Mesendoderm (in vitro differentiated cells): ENCODE measurements around the gene TMEM154.

Experiments used
- DNase-seq: peaks from one replicate; pipeline ENCODE4 v3.0.0; 2013
- H2AK5ac ChIP-seq: 2 replicates; pipeline ENCODE4 v1.6.1; 2013; ENCODE audit warnings: low read length, inconsistent platforms
- H2BK120ac ChIP-seq: 2 replicates; pipeline ENCODE4 v1.6.1; 2013; ENCODE audit warnings: low read depth, mild to moderate bottlenecking, low read length, moderate library complexity, mixed read lengths
- H2BK15ac ChIP-seq: replicated peaks from 2 replicates; pipeline ENCODE4 v1.6.1; 2013; ENCODE audit warnings: low read depth, mild to moderate bottlenecking, moderate library complexity
- H2BK5ac ChIP-seq: 2 replicates; pipeline ENCODE4 v1.6.1; 2013; ENCODE audit warnings: low read length, inconsistent platforms
- H3K18ac ChIP-seq: 2 replicates; pipeline ENCODE4 v1.6.1; 2013; ENCODE audit warnings: mild to moderate bottlenecking, low read length, mixed read lengths
- H3K23ac ChIP-seq: one replicate; pipeline ENCODE4 v1.6.1; 2013; ENCODE audit warnings: low read length
- H3K27ac ChIP-seq: 2 replicates; pipeline ENCODE4 v1.5.1; 2013; ENCODE audit warnings: low read depth, mild to moderate bottlenecking, inconsistent platforms, low read length, moderate library complexity
- H3K27me3 ChIP-seq: 2 replicates; pipeline ENCODE4 v1.6.1; 2013; ENCODE audit warnings: low read length, control low read depth, mild to moderate bottlenecking, inconsistent platforms; ENCODE audit not compliant: insufficient read depth, poor library complexity
- H3K36me3 ChIP-seq: 2 replicates; pipeline ENCODE4 v1.6.1; 2013; ENCODE audit warnings: low read length, inconsistent platforms; ENCODE audit not compliant: control insufficient read depth, insufficient read depth
- H3K4ac ChIP-seq: one replicate; pipeline ENCODE4 v1.6.1; 2013; ENCODE audit warnings: low read depth, mild to moderate bottlenecking, low read length, moderate library complexity
- H3K4me1 ChIP-seq: 2 replicates; pipeline ENCODE4 v1.6.1; 2013; ENCODE audit warnings: low read depth, low read length, inconsistent platforms; ENCODE audit not compliant: control insufficient read depth
- H3K4me2 ChIP-seq: 2 replicates; pipeline ENCODE4 v1.6.1; 2013; ENCODE audit warnings: low read length
- H3K4me3 ChIP-seq: 2 replicates; pipeline ENCODE4 v1.5.1; 2013; ENCODE audit warnings: mild to moderate bottlenecking, low read length
- H3K56ac ChIP-seq: one replicate; pipeline ENCODE4 v1.6.1; 2013; ENCODE audit warnings: low read length
- H3K79me1 ChIP-seq: 2 replicates; pipeline ENCODE4 v1.6.1; 2013; ENCODE audit warnings: low read length, inconsistent platforms
- H3K79me2 ChIP-seq: 2 replicates; pipeline ENCODE4 v1.6.1; 2013; ENCODE audit warnings: mild to moderate bottlenecking, low read length; ENCODE audit not compliant: control insufficient read depth, insufficient read depth
- H3K9ac ChIP-seq: 2 replicates; pipeline ENCODE4 v1.6.1; 2013; ENCODE audit warnings: low read length, inconsistent platforms
- H4K5ac ChIP-seq: one replicate; pipeline ENCODE4 v1.6.1; 2013; ENCODE audit warnings: low read length
- H4K8ac ChIP-seq: one replicate; pipeline ENCODE4 v1.6.1; 2013; ENCODE audit warnings: low read depth, mild to moderate bottlenecking, control low read depth, low read length, moderate library complexity
- WGBS: extraction: QIAGEN DNeasy Blood & Tissue Kit; methylation state at CpG from one replicate; pipeline ENCODE4 v1.1.7; 2013; ENCODE audit warnings: low lambda C conversion rate, missing lambda C conversion rate; ENCODE audit not compliant: insufficient coverage; ENCODE audit errors: extremely low coverage; 5-methylcytosine and 5-hydroxymethylcytosine counted together

Gene TMEM154

DNA sequence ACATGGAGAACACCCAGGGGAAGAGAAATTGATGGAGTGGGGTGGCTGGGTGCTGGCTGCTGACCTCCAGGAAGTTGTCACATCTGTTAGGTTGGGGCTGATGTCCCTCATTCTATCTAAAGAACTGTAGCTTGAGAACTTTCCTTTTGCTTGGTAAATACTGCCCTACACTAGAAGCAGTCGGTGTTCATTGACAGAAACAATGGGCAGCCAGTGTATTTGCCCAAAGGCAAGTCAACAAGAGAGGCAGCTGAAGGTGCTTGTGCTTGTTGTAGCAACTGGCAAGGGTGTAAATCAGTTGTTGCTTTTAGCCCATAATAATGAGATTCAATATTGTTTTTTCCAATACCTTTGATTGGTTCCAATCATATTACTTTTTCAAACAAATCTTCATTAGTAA is 956 bp downstream of the TMEM154 start:
- Histone ChIP-seq H3K56ac (peak overlapping the region; percentile 45), H3K79me2 (peaks cover 3% of the 10 kb centered on the region), H3K27ac (peak overlapping the region; percentile 0), H3K79me1 (peaks cover 4% of the 10 kb centered on the region), H3K18ac (peak overlapping the region; percentile 33), H3K27me3 (no peaks in the 10 kb centered on the region), H3K36me3 (no peaks in the 10 kb centered on the region), H2BK120ac (no peak overlapping the region), H3K4ac (no peak overlapping the region), H2AK5ac (no peak overlapping the region), H2BK5ac (no peak overlapping the region), H2BK15ac (no peak overlapping the region), H4K8ac (no peak overlapping the region), H3K9ac (peak overlapping the region; percentile 47), H3K4me2 (peak overlapping the region; percentile 5), H3K4me3 (no peak overlapping the region), H3K4me1 (peaks cover 25% of the 10 kb centered on the region), H4K5ac (no peak overlapping the region), H3K23ac (no peak overlapping the region)
- WGBS = no CpG with 5 or more reads among the region's 1 CpG
- DNase-seq = peak; percentile 85

GRCh38 chr4:152677117-152677516 is 2.7 kb downstream of the TMEM154 start:
- no peaks in the 10 kb centered on the region for H3K36me3 ChIP-seq
- H4K8ac ChIP-seq = no peak overlapping the region
- H3K27me3 ChIP-seq = no peaks in the 10 kb centered on the region
- no peak overlapping the region for H3K4me2 ChIP-seq
- H3K4ac ChIP-seq = peak overlapping the region; percentile 62
- H2AK5ac ChIP-seq = peak overlapping the region; percentile 35
- no peak overlapping the region for H3K4me3 ChIP-seq
- no peak overlapping the region for H4K5ac ChIP-seq
- H3K56ac ChIP-seq = peak overlapping the region; percentile 56
- no peak overlapping the region for H3K27ac ChIP-seq
- no peak overlapping the region for H3K23ac ChIP-seq
- peak overlapping the region; percentile 51 for H2BK120ac ChIP-seq
- H3K4me1 ChIP-seq = peaks cover 21% of the 10 kb centered on the region
- no peak overlapping the region for H3K9ac ChIP-seq
- no peak overlapping the region for H3K18ac ChIP-seq
- peaks cover 3% of the 10 kb centered on the region for H3K79me2 ChIP-seq
- H3K79me1 ChIP-seq = peaks cover 4% of the 10 kb centered on the region
- no CpG with 5 or more reads among the region's 2 CpGs for WGBS
- no peak overlapping the region for H2BK5ac ChIP-seq
- H2BK15ac ChIP-seq = no peak overlapping the region
- no peak for DNase-seq

DNA sequence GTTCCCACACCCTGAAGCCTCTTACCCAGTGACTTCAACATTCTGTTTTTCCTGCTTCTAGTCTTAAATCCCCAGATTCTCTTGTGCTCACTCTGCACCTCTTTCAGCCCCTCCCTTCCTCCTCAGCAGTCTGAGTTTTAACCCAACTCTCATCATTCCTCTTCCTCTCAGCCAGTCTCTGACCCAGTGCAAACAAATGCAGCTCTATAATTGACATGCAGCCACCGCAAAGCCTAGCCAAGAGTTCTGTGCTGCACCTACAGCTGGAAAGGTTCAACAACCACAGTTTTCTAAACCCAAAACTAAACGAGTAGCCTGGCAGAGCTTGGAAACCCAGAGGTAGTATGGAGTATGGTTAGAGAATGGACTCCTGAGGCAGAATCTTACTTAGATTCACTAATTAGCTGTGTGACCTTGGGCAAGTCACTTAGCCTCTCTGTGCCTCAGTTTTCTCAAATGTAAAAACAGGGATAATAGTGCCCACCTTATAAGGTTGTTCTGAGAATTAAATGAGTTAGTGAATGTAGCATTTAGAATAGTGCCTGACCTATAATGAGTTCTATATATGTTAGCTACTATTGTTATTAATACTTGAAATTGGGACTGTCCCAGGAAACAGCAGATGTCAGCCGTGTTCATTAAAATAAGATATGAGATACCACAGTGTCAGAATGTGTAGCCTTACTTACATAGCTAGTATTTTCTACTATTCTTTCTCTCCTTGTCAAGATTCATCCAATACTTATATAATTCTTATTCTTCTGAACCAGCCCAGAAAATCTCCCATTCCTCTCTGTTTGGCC is 3.5 kb downstream of the TMEM154 start:
- peak overlapping the region; percentile 25 for H2BK15ac ChIP-seq
- no CpG with 5 or more reads among the region's 3 CpGs for WGBS
- no peak overlapping the region for H3K27ac ChIP-seq
- peak overlapping the region; percentile 83 for H3K4ac ChIP-seq
- H2AK5ac ChIP-seq = peak overlapping the region; percentile 97
- H4K8ac ChIP-seq = no peak overlapping the region
- H3K18ac ChIP-seq = peak overlapping the region; percentile 88
- no peak overlapping the region for H2BK120ac ChIP-seq
- peak overlapping the region; percentile 24 for H2BK5ac ChIP-seq
- H3K23ac ChIP-seq = peak overlapping the region; percentile 18
- H3K36me3 ChIP-seq = no peaks in the 10 kb centered on the region
- peaks cover 21% of the 10 kb centered on the region for H3K4me1 ChIP-seq
- peaks cover 3% of the 10 kb centered on the region for H3K79me2 ChIP-seq
- peaks cover 4% of the 10 kb centered on the region for H3K79me1 ChIP-seq
- no peak overlapping the region for H4K5ac ChIP-seq
- H3K4me3 ChIP-seq = no peak overlapping the region
- peak overlapping the region; percentile 74 for H3K56ac ChIP-seq
- no peak for DNase-seq
- no peak overlapping the region for H3K4me2 ChIP-seq
- peak overlapping the region; percentile 28 for H3K9ac ChIP-seq
- no peaks in the 10 kb centered on the region for H3K27me3 ChIP-seq

GRCh38 chr4:152674359-152674758 is 5.4 kb downstream of the TMEM154 start:
- no peak overlapping the region for H3K4me2 ChIP-seq
- H4K5ac ChIP-seq = peak overlapping the region; percentile 74
- no peak overlapping the region for H3K4ac ChIP-seq
- peaks cover 16% of the 10 kb centered on the region for H3K4me1 ChIP-seq
- H4K8ac ChIP-seq = no peak overlapping the region
- H3K56ac ChIP-seq = peak overlapping the region; percentile 37
- peak overlapping the region; percentile 3 for H3K9ac ChIP-seq
- no CpG with 5 or more reads among the region's 3 CpGs for WGBS
- H3K27me3 ChIP-seq = no peaks in the 10 kb centered on the region
- no peaks in the 10 kb centered on the region for H3K36me3 ChIP-seq
- H3K79me1 ChIP-seq = peaks cover 7% of the 10 kb centered on the region
- peaks cover 3% of the 10 kb centered on the region for H3K79me2 ChIP-seq
- no peak overlapping the region for H3K4me3 ChIP-seq
- no peak overlapping the region for H2BK5ac ChIP-seq
- H3K18ac ChIP-seq = peak overlapping the region; percentile 3
- H2BK120ac ChIP-seq = no peak overlapping the region
- peak overlapping the region; percentile 22 for H2AK5ac ChIP-seq
- DNase-seq = peak; percentile 49
- H2BK15ac ChIP-seq = no peak overlapping the region
- H3K27ac ChIP-seq = peak overlapping the region; percentile 23
- H3K23ac ChIP-seq = no peak overlapping the region

DNA sequence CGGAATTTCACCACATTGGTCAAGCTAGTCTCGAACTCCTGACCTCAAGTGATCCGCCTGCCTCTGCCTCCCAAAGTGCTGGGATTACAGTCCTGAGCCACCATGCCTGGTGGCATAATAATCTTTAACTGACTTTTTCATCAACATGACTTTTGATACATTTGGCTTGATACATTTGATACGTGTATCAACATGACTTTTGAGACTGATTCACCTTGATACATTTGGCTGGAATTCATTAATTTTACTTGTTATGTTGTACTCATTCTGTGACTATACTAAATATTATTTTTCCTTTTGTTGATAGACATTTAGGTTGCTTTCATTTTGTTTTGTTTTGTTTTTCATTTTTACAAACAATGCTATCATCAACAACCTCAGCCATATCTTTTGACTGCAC is 6.3 kb downstream of the TMEM154 start:
- H3K79me1 ChIP-seq = peaks cover 7% of the 10 kb centered on the region
- H3K79me2 ChIP-seq = peaks cover 3% of the 10 kb centered on the region
- no peak overlapping the region for H3K23ac ChIP-seq
- H4K8ac ChIP-seq = no peak overlapping the region
- H3K36me3 ChIP-seq = no peaks in the 10 kb centered on the region
- H2BK15ac ChIP-seq = no peak overlapping the region
- H3K9ac ChIP-seq = no peak overlapping the region
- H3K4me3 ChIP-seq = no peak overlapping the region
- H3K27me3 ChIP-seq = no peaks in the 10 kb centered on the region
- H2AK5ac ChIP-seq = no peak overlapping the region
- no CpG with 5 or more reads among the region's 4 CpGs for WGBS
- H4K5ac ChIP-seq = no peak overlapping the region
- H3K4ac ChIP-seq = no peak overlapping the region
- no peak overlapping the region for H3K4me2 ChIP-seq
- no peak overlapping the region for H2BK120ac ChIP-seq
- no peak overlapping the region for H3K27ac ChIP-seq
- DNase-seq = no peak
- H3K56ac ChIP-seq = no peak overlapping the region
- no peak overlapping the region for H2BK5ac ChIP-seq
- H3K4me1 ChIP-seq = peaks cover 15% of the 10 kb centered on the region
- H3K18ac ChIP-seq = no peak overlapping the region
